ENCODE results near the gene PSMD13.
"Not testable (repeated sequence)": the region's sequence is repeated elsewhere in the genome, so short reads cannot be mapped to it uniquely, and the experiment has no call there.

The PSMD13 gene

DNA sequence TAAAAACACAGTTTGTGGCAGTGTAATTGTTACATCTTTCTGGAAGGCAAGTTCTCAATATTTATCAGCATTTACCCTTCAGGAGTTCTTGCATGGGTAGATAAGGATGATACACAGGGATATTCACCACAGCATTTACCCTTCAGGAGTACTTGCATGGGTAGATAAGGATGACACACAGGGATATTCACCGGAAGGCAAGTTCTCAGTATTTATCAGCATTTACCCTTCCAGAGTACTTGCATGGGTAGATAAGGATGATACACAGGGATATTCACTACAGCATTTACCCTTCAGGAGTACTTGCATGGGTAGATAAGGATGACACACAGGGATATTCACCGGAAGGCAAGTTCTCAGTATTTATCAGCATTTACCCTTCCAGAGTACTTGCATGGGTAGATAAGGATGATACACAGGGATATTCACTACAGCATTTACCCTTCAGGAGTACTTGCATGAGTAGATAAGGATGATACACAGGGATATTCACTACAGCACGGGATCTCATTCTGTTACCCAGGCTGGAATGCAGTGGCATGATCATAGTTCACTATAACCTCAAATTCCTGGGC is 16.0 kb upstream of the PSMD13 start:
- DNase-seq, result not testable (repeated sequence)

DNA sequence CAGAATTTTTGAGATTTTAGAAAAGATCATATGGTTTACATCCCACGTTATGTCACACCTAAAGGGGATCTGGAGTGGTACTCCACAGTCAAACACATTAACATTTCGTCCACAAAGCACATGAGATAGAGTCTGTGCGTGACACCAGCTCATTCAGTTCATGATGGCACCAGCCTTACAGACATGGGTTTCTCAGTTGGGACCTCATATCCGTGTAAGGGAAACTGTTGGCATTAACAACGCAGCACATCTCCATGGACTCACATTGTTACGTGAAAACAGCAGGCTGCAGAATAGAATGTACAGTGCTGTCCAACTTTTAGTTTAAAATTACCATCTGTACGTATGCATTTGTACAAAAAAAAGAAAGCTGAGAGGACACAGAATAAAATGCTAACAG is 15.2 kb upstream of the PSMD13 start:
- DNase-seq, result no peak

DNA sequence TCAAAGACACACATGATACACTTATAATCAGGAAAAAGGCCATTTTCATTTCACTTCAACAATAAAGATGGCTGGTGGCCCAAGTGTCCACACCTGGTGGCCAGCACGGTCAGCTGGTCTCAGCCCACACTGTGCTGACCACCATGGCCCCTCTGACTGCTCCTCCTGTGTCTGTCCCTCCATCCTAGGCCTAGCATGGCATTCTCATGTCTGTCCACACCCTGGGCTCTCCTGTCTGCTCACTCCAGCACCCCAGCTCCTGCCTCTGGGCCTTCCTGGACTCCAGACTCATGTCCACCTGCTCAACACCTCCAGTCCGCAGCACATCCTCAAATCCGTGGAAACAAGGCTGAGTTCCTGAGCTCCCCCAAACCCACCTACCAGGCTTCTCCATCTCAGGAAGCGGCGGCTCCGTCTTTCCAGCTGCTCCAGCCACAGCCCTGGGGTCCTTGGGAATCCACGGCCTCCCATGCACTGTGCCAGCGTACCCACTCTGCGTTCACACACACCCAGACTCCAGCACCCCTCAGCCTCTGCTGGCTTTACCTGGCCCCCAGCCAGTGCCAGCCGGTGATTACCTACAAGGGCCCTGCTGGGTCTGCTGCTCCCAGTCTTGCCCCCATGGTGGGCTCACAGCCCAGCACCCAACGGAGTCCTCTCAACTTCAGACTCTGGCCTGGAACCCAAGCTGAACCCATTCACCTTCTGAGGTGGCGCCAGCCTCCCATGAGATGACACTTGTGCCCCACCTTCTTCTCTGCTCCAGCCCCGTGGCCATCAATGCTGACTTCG is 14.6 kb upstream of the PSMD13 start:
- DNase-seq, result no peak

DNA sequence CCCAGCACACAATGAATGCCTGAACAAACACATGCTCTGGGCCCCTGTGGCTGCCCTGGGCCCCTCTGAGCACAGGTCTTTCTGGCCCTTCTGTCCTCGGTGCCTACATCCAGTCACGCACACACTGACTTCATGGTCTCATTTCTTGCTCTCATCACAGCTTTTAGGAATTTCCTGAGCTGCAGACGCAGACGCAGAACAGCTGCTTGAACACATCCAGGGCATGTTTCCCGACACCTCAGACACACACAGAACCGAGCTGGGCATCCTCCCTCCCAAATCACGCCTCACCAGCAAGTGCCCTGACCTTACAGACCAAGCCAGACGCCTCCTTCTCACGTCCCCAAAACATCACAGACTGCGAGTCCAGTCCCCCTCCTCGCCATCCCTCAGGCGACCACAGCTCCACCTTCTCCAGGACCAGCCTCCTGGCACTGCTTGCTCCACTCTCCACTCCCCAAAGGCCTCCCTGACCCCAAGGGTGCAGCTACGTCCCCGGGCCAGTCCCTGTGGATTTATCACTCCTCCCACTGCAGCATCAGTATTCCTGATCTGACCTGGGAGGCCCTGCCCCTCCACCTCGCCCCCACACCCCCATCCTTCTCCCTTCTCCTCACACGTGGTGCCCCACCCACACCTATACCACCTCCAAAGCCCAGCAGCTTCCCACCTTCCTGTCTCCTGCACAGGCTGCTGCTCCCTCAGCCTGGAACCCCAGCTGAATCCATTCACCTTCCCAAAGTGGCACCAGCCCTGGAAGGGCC is 13.6 kb upstream of the PSMD13 start:
- DNase-seq, result no peak

DNA sequence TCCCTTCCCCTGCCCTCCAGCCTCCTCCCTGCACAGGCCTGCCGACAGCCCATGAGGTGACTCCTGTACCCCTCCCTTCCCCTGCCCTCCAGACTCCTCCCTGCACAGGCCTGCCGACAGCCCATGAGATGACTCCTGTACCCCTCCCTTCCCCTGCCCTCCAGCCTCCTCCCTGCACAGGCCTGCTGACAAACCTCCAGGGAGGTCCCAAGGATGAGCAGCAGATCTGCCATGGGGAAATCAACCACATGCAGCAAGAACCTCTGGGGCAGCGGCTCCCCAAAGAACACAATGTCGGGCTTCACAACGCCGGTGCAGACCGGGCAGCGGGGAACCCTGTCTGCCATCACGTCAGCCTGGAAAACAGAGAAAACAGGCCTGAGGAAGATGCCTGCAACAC is 12.9 kb upstream of the PSMD13 start:
- DNase-seq, result no peak

DNA sequence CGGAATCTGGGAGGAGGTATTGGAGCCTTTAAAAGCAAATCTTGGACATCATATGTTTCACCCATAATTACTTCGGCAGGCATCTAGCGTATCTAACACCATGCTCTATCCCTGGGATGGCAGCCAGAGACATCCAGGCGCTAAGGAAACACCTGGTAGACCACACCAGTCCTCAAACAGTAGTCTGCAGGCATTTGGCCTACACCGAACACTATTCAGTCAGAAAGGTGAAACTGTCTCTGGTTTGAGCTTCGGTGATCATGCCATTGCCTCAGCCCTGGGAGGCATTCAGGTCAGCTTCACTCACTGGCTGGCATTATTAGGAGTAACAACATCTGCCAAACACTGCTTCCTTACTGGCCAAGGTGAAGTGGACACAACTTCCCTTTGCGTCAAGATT is 12.4 kb upstream of the PSMD13 start:
- DNase-seq, result no peak

DNA sequence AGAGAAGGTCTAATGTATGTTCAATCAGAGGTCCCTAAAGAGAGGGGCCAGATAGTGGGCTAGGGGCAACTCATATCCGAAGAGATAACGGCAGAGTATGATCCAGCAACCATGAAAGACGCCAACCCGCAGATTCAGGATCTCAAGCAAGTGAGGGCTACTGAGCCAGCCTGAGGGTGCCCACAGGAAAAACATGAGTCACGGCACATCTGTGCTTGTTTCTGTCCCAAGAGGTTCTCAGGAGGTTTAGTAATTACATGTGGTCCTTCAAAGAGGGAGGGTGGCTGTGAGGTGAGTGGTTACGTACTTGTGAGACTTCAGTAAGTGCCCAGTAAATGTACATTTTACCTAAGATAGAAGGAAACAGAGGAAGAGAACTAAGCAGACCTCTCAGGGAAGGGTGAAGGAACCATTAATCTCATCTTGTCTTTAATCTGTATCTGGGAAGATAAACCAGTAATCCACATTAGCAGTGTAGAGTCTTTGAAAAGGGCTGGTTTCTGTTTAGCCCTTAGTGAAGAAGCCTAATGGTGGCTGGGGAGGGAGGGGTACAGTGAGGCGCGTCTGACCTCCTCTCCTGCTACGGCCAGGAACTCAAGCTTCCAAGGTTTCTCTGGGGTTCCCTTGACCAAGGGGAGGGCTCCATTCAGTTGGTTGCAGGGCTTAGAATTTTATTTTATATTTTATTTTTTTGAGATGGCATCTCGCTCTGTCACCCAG is 10.9 kb upstream of the PSMD13 start:
- no peak for DNase-seq

DNA sequence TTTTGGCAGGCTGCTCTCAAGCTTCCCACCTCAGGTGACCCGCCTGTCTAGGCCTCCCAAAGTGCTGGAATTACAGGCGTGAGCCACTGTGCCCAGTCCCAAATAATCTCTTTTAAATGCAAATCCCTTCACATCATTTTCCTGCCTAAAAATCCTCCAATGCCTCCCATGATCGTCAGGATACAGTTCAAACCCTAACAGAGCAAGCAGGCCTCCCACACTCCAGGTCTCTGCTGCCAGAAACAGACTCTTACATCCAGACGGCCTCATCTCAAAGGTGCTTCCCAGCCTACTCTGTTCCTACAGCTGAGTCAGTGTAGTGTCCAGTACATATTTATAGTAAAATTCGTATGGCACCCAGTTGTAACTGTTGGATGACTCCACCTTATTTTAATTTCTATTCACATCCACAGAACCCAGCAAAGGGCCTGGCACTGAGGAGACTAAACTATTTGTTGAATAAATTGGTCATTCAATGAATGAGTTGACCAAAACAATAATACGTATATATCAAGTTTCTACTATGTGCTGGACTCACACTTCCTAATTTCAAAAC is 8.9 kb upstream of the PSMD13 start:
- DNase-seq, result no peak

DNA sequence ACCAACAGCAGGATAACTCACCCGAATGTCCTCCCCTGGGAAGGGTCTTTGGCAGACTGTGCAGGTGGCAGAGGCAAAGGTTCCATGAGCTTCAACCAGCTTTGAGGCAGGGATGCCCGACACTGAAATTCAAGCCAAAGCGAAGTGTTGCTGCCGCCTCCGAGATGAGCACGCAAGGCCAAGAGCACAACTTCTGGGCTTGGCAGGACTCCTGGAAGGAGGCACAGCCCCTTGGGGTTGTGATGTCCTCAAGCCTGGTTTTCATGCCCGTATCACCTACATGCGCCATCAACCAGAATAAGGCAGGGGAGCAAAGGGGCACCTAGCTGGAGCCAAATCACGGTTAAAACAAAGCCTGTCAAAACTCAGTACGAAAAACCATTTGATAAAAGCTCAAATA is 6.3 kb upstream of the PSMD13 start:
- no peak for DNase-seq

DNA sequence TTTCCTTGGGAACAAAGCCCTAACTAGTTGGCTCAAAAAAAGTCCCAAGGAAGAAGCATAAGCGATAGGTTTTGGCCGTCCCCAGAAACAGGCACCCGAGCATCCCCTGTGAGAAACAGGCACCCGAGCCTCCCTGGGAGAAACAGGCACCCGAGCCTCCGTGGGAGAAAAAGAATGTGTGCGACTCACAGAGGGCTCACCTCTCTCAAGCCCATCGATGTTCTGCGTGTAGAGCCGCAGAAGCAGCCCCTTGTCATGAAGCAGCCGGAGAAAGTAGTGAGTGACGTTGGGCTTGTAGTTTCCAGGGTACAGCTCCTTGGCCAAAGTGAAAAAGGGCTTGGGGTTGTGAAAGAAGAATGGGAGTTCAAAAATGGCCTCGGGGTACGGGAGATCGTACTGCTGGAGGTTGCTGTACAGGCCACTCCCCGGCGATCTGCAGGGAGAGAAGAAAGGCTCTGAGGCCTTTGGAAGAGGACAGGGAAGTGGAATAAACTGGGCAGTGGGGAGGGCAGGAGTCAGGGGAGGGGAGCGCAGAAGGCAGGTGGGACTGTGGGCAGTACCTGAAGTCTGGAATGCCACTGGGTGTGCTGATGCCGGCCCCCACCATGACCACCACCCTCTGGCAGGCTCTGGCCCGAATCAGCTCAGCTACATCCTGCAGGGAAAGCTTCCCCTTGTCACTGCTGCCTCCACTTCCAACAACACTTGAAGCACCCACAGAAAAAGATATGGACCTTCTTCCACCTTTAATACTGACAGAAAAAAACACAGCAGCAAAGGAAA is 3.8 kb upstream of the PSMD13 start:
- no peak for DNase-seq

DNA sequence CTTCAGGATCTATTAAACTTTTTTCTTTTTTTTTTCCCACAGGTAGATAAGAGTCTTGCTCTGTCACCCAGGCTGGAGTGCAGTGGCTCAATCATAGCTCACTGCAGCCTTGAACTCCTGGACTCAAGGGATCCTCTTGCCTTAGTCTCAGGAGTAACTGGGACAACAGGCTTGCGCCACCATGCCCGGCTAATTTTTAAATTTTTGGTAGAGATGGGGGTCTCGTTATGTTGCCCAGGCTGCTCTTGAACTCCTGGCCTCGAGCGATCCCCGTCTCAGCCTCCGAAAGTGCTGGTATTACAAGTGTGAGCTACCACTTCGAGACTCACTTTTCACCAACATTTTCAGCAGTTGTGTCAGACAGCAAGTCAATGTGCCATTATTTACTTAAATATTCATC is 1.6 kb upstream of the PSMD13 start:
- no peak for DNase-seq

DNA sequence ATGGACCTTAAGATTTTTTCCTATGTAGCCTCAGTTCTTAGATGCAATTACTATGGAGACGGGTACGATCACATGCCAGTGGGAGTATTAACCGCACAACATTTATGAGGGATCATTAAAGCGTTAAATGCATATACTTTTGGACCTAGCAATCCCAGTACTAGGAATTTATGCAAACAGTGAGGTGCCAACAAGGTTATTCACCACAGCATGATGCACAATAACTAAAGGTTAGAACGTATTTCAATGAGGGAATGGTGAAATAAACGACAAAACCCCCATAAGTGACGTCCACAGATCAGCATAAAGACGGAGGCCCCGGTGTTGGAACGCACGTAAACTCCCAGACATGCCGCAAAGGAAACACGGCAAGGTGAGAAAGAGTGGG is 1.2 kb upstream of the PSMD13 start:
- peak in 1 of 2 donors; percentile 52 for DNase-seq

DNA sequence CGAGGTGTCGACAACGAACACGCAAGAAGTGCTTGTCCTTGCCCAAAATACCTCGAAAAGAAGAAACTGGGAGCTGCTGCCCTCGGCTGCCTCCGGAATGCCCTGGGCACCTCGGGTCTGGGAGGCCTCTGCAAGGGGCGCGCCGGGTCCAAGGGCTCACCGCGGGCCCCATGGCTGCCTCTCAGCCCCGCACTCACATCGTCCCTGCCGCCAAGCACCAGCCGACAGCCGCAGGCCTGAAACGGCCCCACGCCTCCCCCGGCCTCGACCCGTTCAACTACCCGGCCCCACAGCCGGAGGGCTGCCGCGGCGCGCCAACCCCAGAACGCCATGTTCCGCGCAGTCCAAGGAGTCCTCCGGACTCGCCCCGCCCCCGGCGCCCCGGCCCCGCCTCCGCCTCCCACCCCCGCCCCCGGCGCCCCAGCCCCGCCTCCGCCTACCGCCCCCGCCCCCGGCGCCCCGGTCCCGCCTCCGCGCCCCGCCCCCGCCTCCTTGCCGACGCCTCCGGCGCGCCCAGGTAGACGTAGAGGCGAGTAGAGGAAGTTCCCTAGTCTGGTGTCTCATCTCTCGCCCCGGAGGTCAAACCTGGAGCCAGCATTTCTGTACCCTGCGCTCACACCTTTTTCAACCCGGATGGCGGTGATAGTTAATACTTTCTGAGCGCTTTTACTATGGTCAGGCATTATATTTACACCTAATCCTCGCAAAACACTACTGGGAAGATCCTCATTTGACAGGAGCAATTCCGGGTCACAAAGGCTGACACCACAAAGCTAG is 591 bp upstream of the PSMD13 start, which contains the start of gene SIRT3:
TSS of gene SIRT3 (minus strand) at position 346 of the 777 bp plus-strand sequence. CDS start at position 332, 14 bp downstream.
- DNase-seq, result peak; percentile 88 to 91

DNA sequence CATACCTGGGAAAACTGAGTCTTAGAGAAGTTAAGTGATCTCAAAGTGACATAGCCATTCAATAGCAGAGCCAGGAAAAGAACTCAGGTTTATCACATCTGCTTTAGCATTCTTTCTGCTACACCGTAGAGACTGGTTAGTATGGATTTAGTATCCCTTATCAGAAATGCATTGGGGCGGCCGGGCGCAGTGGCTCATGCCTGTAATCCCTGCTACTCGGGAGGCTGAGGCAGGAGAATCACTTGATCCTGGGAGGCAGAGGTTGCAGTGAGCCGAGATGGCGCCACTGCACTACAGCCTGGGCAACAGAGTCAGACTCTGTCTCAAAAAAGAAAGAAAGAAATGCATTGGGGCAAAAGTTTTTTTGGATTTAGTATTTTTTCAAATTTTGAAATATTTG is 1.6 kb downstream of the PSMD13 start:
- not testable (repeated sequence) for DNase-seq

DNA sequence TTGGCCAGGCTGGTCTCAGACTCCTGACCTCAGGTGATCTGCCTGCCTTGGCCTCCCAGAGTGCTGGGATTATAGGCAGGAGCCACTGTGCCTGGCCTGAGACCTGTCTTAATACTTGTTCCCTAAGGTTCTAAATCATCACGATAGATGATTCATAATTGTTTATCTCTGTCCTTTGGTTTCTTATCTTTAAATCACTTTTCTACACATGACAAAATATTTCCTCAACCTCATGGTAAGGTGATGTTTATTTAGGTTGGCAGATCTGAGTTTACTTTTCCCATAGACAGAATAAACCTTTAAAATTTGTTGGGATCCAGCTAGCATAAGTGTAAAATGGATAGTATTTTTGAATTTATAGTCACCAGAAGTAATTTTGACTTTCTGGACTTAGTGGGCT is 3.5 kb downstream of the PSMD13 start:
- DNase-seq, result no peak

DNA sequence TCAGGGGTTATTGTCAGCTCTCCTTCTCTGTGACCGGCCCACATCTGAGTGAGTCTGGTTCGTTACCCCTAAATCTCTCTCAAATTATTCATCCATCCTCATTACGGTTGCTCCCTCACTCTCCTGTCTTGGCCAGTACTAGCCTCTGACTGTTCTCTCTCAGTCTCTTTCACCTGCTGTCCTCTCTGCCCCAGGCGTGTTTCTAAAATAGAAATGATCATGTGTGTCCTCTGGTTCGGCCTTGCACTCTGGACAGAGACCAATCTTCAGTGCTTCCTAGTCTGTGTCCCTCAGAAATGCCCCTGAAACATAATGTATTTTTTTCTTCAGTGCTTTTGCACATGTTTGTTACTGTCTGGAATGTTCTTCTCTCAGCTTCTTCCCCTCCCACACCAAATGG is 4.9 kb downstream of the PSMD13 start:
- DNase-seq, result no peak

DNA sequence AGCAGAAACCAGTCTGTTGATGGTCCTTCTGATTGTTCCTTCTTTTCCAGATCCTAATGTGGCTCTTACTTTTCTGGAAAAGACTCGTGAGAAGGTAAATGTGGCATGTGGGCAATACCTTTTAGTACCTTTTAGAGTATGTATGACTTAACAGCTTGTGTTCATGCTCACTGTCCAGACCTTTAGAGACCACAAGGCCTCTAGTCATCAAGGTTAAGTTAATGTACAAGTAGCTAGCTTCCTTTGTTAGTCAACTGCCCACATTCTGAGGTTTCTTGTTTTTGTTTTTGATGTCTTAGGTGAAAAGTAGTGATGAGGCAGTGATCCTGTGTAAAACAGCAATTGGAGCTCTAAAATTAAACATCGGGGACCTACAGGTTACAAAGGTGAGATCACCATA is 7.6 kb downstream of the PSMD13 start:
- no peak for DNase-seq

DNA sequence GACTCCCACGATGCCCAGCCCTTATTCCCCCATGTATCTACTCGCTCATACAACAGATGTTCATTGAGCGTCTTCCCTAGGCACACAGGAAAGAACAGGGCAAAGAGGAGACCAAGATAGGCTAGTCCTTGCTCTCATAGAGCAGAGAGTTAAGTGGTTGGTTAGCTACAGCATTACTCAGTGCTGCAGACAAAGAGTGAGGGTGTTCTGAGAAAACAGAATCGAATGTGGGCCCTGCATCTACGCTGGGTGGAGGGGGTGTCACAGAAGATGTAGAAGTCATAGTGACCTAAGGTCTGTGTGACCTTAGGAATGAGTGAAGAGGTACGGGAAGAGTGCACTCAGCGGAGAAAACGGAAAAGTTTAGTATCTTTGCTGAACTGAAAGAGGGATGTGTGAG is 12.3 kb downstream of the PSMD13 start:
- DNase-seq, result no peak

DNA sequence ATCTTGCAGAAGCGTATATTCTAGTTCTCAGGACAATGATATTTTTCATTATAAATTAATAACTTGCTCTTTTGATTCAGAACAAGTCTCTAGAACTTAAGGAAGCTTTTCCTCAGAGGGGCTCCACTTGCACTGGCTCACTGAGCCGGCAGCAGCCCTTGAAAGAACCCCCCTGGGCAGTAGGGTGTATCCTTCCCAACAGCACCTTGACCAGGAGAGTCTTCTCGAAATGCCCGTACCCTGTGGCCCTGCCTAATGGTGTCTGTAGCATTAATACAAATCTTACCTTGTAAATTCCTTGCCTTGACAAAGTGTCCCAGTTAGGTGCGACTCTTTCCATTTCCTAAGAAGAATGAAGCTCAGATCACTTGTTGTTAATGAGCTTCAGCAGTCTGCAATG is 13.5 kb downstream of the PSMD13 start:
- no peak for DNase-seq

DNA sequence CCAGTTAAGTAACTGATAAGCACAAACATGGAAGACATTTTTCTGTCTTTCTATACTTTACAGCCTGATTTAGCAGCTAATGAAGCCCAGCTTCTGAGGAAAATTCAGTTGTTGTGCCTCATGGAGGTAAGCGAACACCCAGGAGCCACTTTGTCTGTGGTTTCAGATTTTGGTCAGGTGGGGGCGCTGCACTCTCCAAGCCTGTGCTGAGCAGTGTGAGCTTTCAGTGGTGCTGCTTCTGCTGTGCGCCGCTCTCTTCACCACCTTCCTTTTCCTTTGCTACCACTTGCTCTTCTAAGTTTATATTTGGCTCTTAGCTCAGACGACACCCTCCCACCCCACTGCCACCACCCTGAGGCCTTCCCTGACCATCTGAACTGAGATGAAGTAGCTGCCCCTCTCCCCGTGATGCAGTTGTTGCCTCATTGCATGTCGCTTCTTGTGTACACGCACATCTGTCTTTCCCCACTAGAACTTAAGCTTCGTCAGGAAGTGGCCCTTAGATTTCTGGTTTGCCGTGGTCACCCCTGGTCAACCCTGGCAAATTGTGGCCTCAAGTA is 14.0 kb downstream of the PSMD13 start:
- peak; percentile 78 to 86 for DNase-seq

DNA sequence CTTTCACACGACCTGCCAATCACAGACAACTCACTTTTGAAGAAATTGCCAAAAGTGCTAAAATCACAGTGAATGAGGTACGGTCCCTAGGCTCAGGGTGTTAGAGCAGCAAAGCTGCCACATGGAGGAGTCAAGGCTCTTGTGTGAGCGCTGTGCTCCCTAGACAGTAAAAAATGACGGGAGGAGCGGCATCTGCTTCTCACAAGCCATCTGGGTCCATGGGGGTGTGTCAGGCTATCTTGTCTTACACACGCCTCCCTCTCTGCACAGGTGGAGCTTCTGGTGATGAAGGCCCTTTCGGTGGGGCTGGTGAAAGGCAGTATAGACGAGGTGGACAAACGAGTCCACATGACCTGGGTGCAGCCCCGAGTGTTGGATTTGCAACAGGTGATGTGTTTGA is 14.8 kb downstream of the PSMD13 start:
- peak in 1 of 2 donors; percentile 6 for DNase-seq
